ENCODE measurements around the gene AFG1L.

AFG1L gene

GRCh38 chr6:108565091-108565766 is 270.4 kb downstream of the AFG1L start:
- Histone ChIP-seq H3K36me3 (ENCODE audit: control insufficient read depth, insufficient read depth, low read length) (no peaks in the 10 kb centered on the region), H3K27me3 (ENCODE audit: control insufficient read depth, insufficient read depth, low read length) (peaks cover 18% of the 10 kb centered on the region), H3K4me1 (ENCODE audit: control insufficient read depth, insufficient read depth, low read length) (peaks cover 14% of the 10 kb centered on the region), H3K9me3 (ENCODE audit: control insufficient read depth, insufficient read depth, low read length) (no peaks in the 10 kb centered on the region), H3K9ac (ENCODE audit: low read depth, low read length) (no peak overlapping the region), H3K4me3 (ENCODE audit: low read depth, low read length) (no peak overlapping the region)

- Histone ChIP-seq H3K27me3 (ENCODE audit: control insufficient read depth, insufficient read depth, low read length) (peaks cover 18% of the 10 kb centered on the region), H3K4me1 (ENCODE audit: control insufficient read depth, insufficient read depth, low read length) (peaks cover 14% of the 10 kb centered on the region), H3K36me3 (ENCODE audit: control insufficient read depth, insufficient read depth, low read length) (no peaks in the 10 kb centered on the region), H3K9ac (ENCODE audit: low read depth, low read length) (no peak overlapping the region), H3K4me3 (ENCODE audit: low read depth, low read length) (no peak overlapping the region), H3K9me3 (ENCODE audit: control insufficient read depth, insufficient read depth, low read length) (no peaks in the 10 kb centered on the region)
These were observed 271.0 kb downstream of the AFG1L start for GRCh38 chr6:108565893-108566292.

- Histone ChIP-seq H3K36me3 (ENCODE audit: control insufficient read depth, insufficient read depth, low read length) (no peaks in the 10 kb centered on the region), H3K27me3 (ENCODE audit: control insufficient read depth, insufficient read depth, low read length) (peaks cover 18% of the 10 kb centered on the region), H3K4me1 (ENCODE audit: control insufficient read depth, insufficient read depth, low read length) (peaks cover 14% of the 10 kb centered on the region), H3K9me3 (ENCODE audit: control insufficient read depth, insufficient read depth, low read length) (no peaks in the 10 kb centered on the region), H3K9ac (ENCODE audit: low read depth, low read length) (no peak overlapping the region), H3K4me3 (ENCODE audit: low read depth, low read length) (no peak overlapping the region)
These were observed 271.6 kb downstream of the AFG1L start for GRCh38 chr6:108566406-108566805.

GRCh38 chr6:108568101-108568500 is 273.2 kb downstream of the AFG1L start:
- Histone ChIP-seq H3K9ac (ENCODE audit: low read depth, low read length) (no peak overlapping the region), H3K4me3 (ENCODE audit: low read depth, low read length) (no peak overlapping the region), H3K27me3 (ENCODE audit: control insufficient read depth, insufficient read depth, low read length) (peaks cover 11% of the 10 kb centered on the region), H3K36me3 (ENCODE audit: control insufficient read depth, insufficient read depth, low read length) (no peaks in the 10 kb centered on the region), H3K9me3 (ENCODE audit: control insufficient read depth, insufficient read depth, low read length) (no peaks in the 10 kb centered on the region), H3K4me1 (ENCODE audit: control insufficient read depth, insufficient read depth, low read length) (peaks cover 11% of the 10 kb centered on the region)

- Histone ChIP-seq H3K9ac (ENCODE audit: low read depth, low read length) (no peak overlapping the region), H3K36me3 (ENCODE audit: control insufficient read depth, insufficient read depth, low read length) (no peaks in the 10 kb centered on the region), H3K4me3 (ENCODE audit: low read depth, low read length) (no peak overlapping the region), H3K9me3 (ENCODE audit: control insufficient read depth, insufficient read depth, low read length) (no peaks in the 10 kb centered on the region), H3K27me3 (ENCODE audit: control insufficient read depth, insufficient read depth, low read length) (peaks cover 5% of the 10 kb centered on the region), H3K4me1 (ENCODE audit: control insufficient read depth, insufficient read depth, low read length) (peaks cover 6% of the 10 kb centered on the region)
These were observed 273.9 kb downstream of the AFG1L start for GRCh38 chr6:108568551-108569305.

- H3K4me3 ChIP-seq (ENCODE audit: low read depth, low read length) = no peak overlapping the region
- H3K9me3 ChIP-seq (ENCODE audit: control insufficient read depth, insufficient read depth, low read length) = no peaks in the 10 kb centered on the region
- H3K9ac ChIP-seq (ENCODE audit: low read depth, low read length) = no peak overlapping the region
- no peaks in the 10 kb centered on the region for H3K4me1 ChIP-seq (ENCODE audit: control insufficient read depth, insufficient read depth, low read length)
- H3K27me3 ChIP-seq (ENCODE audit: control insufficient read depth, insufficient read depth, low read length) = no peaks in the 10 kb centered on the region
- H3K36me3 ChIP-seq (ENCODE audit: control insufficient read depth, insufficient read depth, low read length) = no peaks in the 10 kb centered on the region
These were observed 275.7 kb downstream of the AFG1L start for GRCh38 chr6:108570517-108570916.

- H3K9ac ChIP-seq (ENCODE audit: low read depth, low read length) = no peak overlapping the region
These were observed 279.7 kb downstream of the AFG1L start for GRCh38 chr6:108574457-108575141.

More at GRCh38 chr6:108574457-108575141, 279.7 kb downstream of the AFG1L start:
- no peak overlapping the region for H3K4me3 ChIP-seq (ENCODE audit: low read depth, low read length)
- no peaks in the 10 kb centered on the region for H3K36me3 ChIP-seq (ENCODE audit: control insufficient read depth, insufficient read depth, low read length)
- H3K4me1 ChIP-seq (ENCODE audit: control insufficient read depth, insufficient read depth, low read length) = no peaks in the 10 kb centered on the region
- H3K9me3 ChIP-seq (ENCODE audit: control insufficient read depth, insufficient read depth, low read length) = no peaks in the 10 kb centered on the region
- no peaks in the 10 kb centered on the region for H3K27me3 ChIP-seq (ENCODE audit: control insufficient read depth, insufficient read depth, low read length)

Measured in iPS-15b (cell line).